A172 (cell line): ENCODE results near the gene VAMP3. TPM values are rescaled to one million over a fixed set of nuclear protein-coding genes. Genes with fewer than 3 reads are reported as not detected.
A peak's percentile ranks its signal among the peaks of the same experiment; 100 is the strongest.

ENCODE experiments used
- DNase-seq: peaks from one replicate; pipeline ENCODE4 v3.0.0-alpha.2; 2015; ENCODE audit warnings: low spot score
- total RNA-seq: library from RNA; depleted of rRNA; stranded (reverse); fragments of >200 nt; shearing (Covaris generic); gene quantifications from 2 replicates; pipeline ENCODE4 v1.2.3, GENCODE V29; 2014; rRNA removed

VAMP3 gene
- total RNA-seq, result 126 and 138 TPM in 2 replicates

- peak; percentile 37 for DNase-seq
These were observed at the start of gene VAMP3 for GRCh38 chr1:7770997-7771822. Gene VAMP3 (plus strand): TSS chr1:7771296. CDS start chr1:7771384, 88 bp downstream.

- no peak for DNase-seq
These were observed 49.0 kb upstream of the VAMP3 start for GRCh38 chr1:7721940-7722669.

GRCh38 chr1:7722670-7723012 is 48.5 kb upstream of the VAMP3 start:
- no peak for DNase-seq

- no peak for DNase-seq
These were observed 44.5 kb upstream of the VAMP3 start for GRCh38 chr1:7726623-7727022.

GRCh38 chr1:7727809-7728471 is 43.2 kb upstream of the VAMP3 start:
- no peak for DNase-seq

GRCh38 chr1:7729761-7730160 is 41.3 kb upstream of the VAMP3 start:
- no peak for DNase-seq

GRCh38 chr1:7732331-7732730 is 38.8 kb upstream of the VAMP3 start:
- DNase-seq, result no peak

- DNase-seq, result no peak
These were observed 37.8 kb upstream of the VAMP3 start for GRCh38 chr1:7733276-7733675.

GRCh38 chr1:7738044-7738443 is 33.1 kb upstream of the VAMP3 start:
- no peak for DNase-seq

GRCh38 chr1:7743346-7743745 is 27.8 kb upstream of the VAMP3 start:
- DNase-seq, result no peak

GRCh38 chr1:7744882-7745281 is 26.2 kb upstream of the VAMP3 start:
- DNase-seq, result no peak

GRCh38 chr1:7745783-7746182 is 25.3 kb upstream of the VAMP3 start:
- no peak for DNase-seq

- DNase-seq, result no peak
These were observed 23.5 kb upstream of the VAMP3 start for GRCh38 chr1:7747605-7748004.

- DNase-seq, result no peak
These were observed 22.0 kb upstream of the VAMP3 start for GRCh38 chr1:7749126-7749525.

GRCh38 chr1:7751174-7751573 is 19.9 kb upstream of the VAMP3 start:
- no peak for DNase-seq

- DNase-seq, result peak; percentile 53
These were observed 18.3 kb upstream of the VAMP3 start for GRCh38 chr1:7752512-7753417.

- no peak for DNase-seq
These were observed 17.5 kb upstream of the VAMP3 start for GRCh38 chr1:7753641-7754040.

GRCh38 chr1:7754234-7754633 is 16.9 kb upstream of the VAMP3 start:
- DNase-seq, result no peak

GRCh38 chr1:7755448-7755847 is 15.6 kb upstream of the VAMP3 start:
- DNase-seq, result no peak

GRCh38 chr1:7760245-7760644 is 10.9 kb upstream of the VAMP3 start:
- DNase-seq, result no peak

GRCh38 chr1:7761103-7761502 is 10.0 kb upstream of the VAMP3 start:
- DNase-seq, result no peak

GRCh38 chr1:7767176-7767575 is 3.9 kb upstream of the VAMP3 start:
- DNase-seq, result no peak
